DND-41 (cell line): ENCODE measurements around the gene CARD18.

Source experiments
- CTCF ChIP-seq: IDR thresholded peaks from 2 replicates; pipeline ENCODE4 v1.5.1; 2012; ENCODE audit warnings: borderline replicate concordance, low read length, moderate library complexity, mild to moderate bottlenecking; ENCODE audit not compliant: poor library complexity, severe bottlenecking; ENCODE audit errors: extremely low read depth
- EZH2 ChIP-seq: IDR thresholded peaks from 3 replicates; pipeline ENCODE4 v1.6.1; 2012; ENCODE audit warnings: borderline replicate concordance, low read depth, mild to moderate bottlenecking, moderate library complexity, low read length, inconsistent platforms; ENCODE audit not compliant: severe bottlenecking

DNA sequence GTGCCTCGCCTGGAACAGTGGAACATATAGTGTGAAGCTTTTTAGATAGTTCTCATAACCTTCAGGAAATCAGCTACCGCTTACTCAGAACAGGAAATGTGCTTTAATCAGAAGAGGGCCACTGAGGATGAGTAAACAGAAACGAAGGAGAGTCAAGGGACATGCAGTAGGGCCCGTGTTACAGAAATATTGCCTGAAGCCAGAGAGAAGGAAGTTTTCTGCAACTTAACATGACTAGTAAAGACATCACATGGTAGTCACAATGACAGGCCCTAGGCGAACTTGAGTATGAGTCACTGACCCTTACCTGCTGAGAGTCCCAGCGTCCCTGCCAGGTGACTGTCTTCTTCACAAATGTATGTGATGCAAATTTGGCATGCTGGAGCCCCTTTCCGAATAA, 39.4 kb downstream of the CARD18 start:
- TF ChIP-seq CTCF (no peak), EZH2 (no peak)
